H9 (cell line): ENCODE measurements around the gene CPXM1. TPM values are rescaled to one million over a fixed set of nuclear protein-coding genes. Genes with fewer than 3 reads are reported as not detected.

ENCODE experiments used
- DNase-seq: peaks from one replicate; pipeline ENCODE4 v3.0.0-alpha.2; 2017
- H2AFZ ChIP-seq: one replicate; pipeline ENCODE4 v1.6.1; 2013; ENCODE audit warnings: mild to moderate bottlenecking, low read length, control low read depth, moderate library complexity
- H2AK5ac ChIP-seq: 2 replicates; pipeline ENCODE4 v1.6.1; 2013; ENCODE audit warnings: low read length, control low read depth, mixed read lengths; ENCODE audit not compliant: insufficient read length
- H2BK120ac ChIP-seq: one replicate; pipeline ENCODE4 v1.6.1; 2013; ENCODE audit warnings: low read depth, mild to moderate bottlenecking, low read length, control low read depth, inconsistent platforms; ENCODE audit not compliant: poor library complexity, severe bottlenecking
- H2BK12ac ChIP-seq: 2 replicates; pipeline ENCODE4 v1.6.1; 2013; ENCODE audit warnings: low read length, control low read depth, mixed read lengths, low read depth; ENCODE audit not compliant: insufficient read length
- H2BK15ac ChIP-seq: 2 replicates; pipeline ENCODE4 v1.6.1; 2013; ENCODE audit warnings: low read depth, low read length, control low read depth
- H2BK20ac ChIP-seq: one replicate; pipeline ENCODE4 v1.6.1; 2013; ENCODE audit warnings: low read depth, mild to moderate bottlenecking, low read length, control low read depth, inconsistent platforms; ENCODE audit not compliant: poor library complexity, severe bottlenecking
- H2BK5ac ChIP-seq: 2 replicates; pipeline ENCODE4 v1.6.1; 2013; ENCODE audit warnings: low read length, control low read depth, mixed read lengths; ENCODE audit not compliant: insufficient read length
- H3K14ac ChIP-seq: 2 replicates; pipeline ENCODE4 v1.6.1; 2013; ENCODE audit warnings: low read length, control low read depth; ENCODE audit not compliant: insufficient read depth
- H3K18ac ChIP-seq: 2 replicates; pipeline ENCODE4 v1.6.1; 2013; ENCODE audit warnings: low read depth, mild to moderate bottlenecking, mixed read lengths, low read length, control low read depth; ENCODE audit not compliant: insufficient read length
- H3K23ac ChIP-seq: 2 replicates; pipeline ENCODE4 v1.6.1; 2013; ENCODE audit warnings: low read length, control low read depth, mixed read lengths, low read depth; ENCODE audit not compliant: insufficient read length
- H3K23me2 ChIP-seq: 2 replicates; pipeline ENCODE4 v1.6.1; 2013; ENCODE audit warnings: low read depth, mild to moderate bottlenecking, mixed read lengths, low read length, control low read depth; ENCODE audit not compliant: insufficient read length, poor library complexity, severe bottlenecking
- H3K27ac ChIP-seq: 2 replicates; pipeline ENCODE4 v1.5.1; 2013; ENCODE audit warnings: low read length, control low read depth, mixed read lengths, low read depth; ENCODE audit not compliant: insufficient read length
- H3K27me3 ChIP-seq: 2 replicates; pipeline ENCODE4 v1.6.1; 2013; ENCODE audit warnings: low read length, control low read depth, inconsistent platforms; ENCODE audit not compliant: insufficient read depth
- H3K4ac ChIP-seq: 2 replicates; pipeline ENCODE4 v1.6.1; 2013; ENCODE audit warnings: low read depth, mild to moderate bottlenecking, control low read depth, inconsistent platforms, low read length, moderate library complexity
- H3K4me1 ChIP-seq: 2 replicates; pipeline ENCODE4 v1.6.1; 2013; ENCODE audit warnings: low read length, control low read depth, inconsistent platforms; ENCODE audit not compliant: insufficient read depth
- H3K4me2 ChIP-seq: 2 replicates; pipeline ENCODE4 v1.6.1; 2013; ENCODE audit warnings: low read length, control low read depth, mixed read lengths; ENCODE audit not compliant: insufficient read length, insufficient read depth
- H3K56ac ChIP-seq: 2 replicates; pipeline ENCODE4 v1.6.1; 2013; ENCODE audit warnings: low read depth, mild to moderate bottlenecking, mixed read lengths, low read length, control low read depth; ENCODE audit not compliant: insufficient read length
- H3K79me1 ChIP-seq: 2 replicates; pipeline ENCODE4 v1.6.1; 2013; ENCODE audit warnings: low read depth, mild to moderate bottlenecking, moderate library complexity, low read length, control low read depth, inconsistent platforms; ENCODE audit not compliant: insufficient read depth, poor library complexity, severe bottlenecking
- H3K79me2 ChIP-seq: 2 replicates; pipeline ENCODE4 v1.6.1; 2013; ENCODE audit warnings: low read length, control low read depth, inconsistent platforms; ENCODE audit not compliant: insufficient read depth
- H3K9ac ChIP-seq: 2 replicates; pipeline ENCODE4 v1.6.1; 2013; ENCODE audit warnings: low read length, control low read depth, mixed read lengths; ENCODE audit not compliant: insufficient read length; ENCODE audit errors: extremely low read depth
- H3K9me3 ChIP-seq: one replicate; pipeline ENCODE4 v1.6.1; 2013; ENCODE audit warnings: low read depth, low read length, inconsistent platforms; ENCODE audit not compliant: control insufficient read depth
- H3T11ph ChIP-seq: one replicate; pipeline ENCODE4 v1.6.1; 2013; ENCODE audit warnings: mild to moderate bottlenecking, low read length, control low read depth, inconsistent platforms
- H4K20me1 ChIP-seq: one replicate; pipeline ENCODE4 v1.6.1; 2013; ENCODE audit not compliant: control insufficient read depth, insufficient read length, insufficient read depth
- H4K5ac ChIP-seq: 2 replicates; pipeline ENCODE4 v1.6.1; 2013; ENCODE audit warnings: low read depth, mild to moderate bottlenecking, mixed read lengths, low read length, control low read depth; ENCODE audit not compliant: insufficient read length
- H4K8ac ChIP-seq: replicated peaks from 2 replicates; pipeline ENCODE4 v1.6.1; 2013; ENCODE audit warnings: low read length, control low read depth, mixed read lengths, low read depth; ENCODE audit not compliant: insufficient read length
- H4K91ac ChIP-seq: 2 replicates; pipeline ENCODE4 v1.6.1; 2013; ENCODE audit warnings: low read depth, mild to moderate bottlenecking, moderate library complexity, mixed read lengths, low read length, control low read depth; ENCODE audit not compliant: insufficient read length
- H3K27ac Mint-ChIP-seq, 3 experiments: 2 replicates in 2 of 3; 3 replicates in 1 of 3; pipeline ENCODE4 v1.8.0; 2020 to 2021; ENCODE audit warnings: mixed read lengths in 3 of 3, mild to moderate bottlenecking in 1 of 3, moderate library complexity in 1 of 3
- H3K27me3 Mint-ChIP-seq: 2 replicates; pipeline ENCODE4 v1.8.0; 2021; ENCODE audit warnings: low read depth, mild to moderate bottlenecking, moderate library complexity, mixed read lengths
- H3K36me3 Mint-ChIP-seq, 3 experiments: 2 replicates in 2 of 3; 3 replicates in 1 of 3; pipeline ENCODE4 v1.8.0; 2020 to 2021; ENCODE audit warnings: low read depth in 3 of 3, mixed read lengths in 3 of 3; ENCODE audit not compliant: insufficient read depth in 1 of 3
- H3K4me1 Mint-ChIP-seq, 2 experiments: 2 replicates each; pipeline ENCODE4 v1.8.0; 2020; ENCODE audit warnings: mixed read lengths in 2 of 2
- H3K4me3 Mint-ChIP-seq, 2 experiments: 2 replicates in 1 of 2; 3 replicates in 1 of 2; pipeline ENCODE4 v1.8.0; 2020 to 2021; ENCODE audit warnings: mild to moderate bottlenecking in 2 of 2, mixed read lengths in 2 of 2, moderate library complexity in 1 of 2
- H3K9me3 Mint-ChIP-seq, 2 experiments: 2 replicates in 1 of 2; 3 replicates in 1 of 2; pipeline ENCODE4 v1.8.0; 2020; ENCODE audit warnings: mild to moderate bottlenecking in 2 of 2, mixed read lengths in 2 of 2, moderate library complexity in 1 of 2
- CTCF ChIP-seq: fragments of 200-600 bp; sonication (generic); conservative IDR thresholded peaks from 3 replicates; pipeline ENCODE4 v1.8.0; 2021; ENCODE audit warnings: antibody characterized with exemption, mild to moderate bottlenecking
- WGBS: extraction: QIAGEN DNeasy Blood & Tissue Kit; methylation state at CpG from one replicate; pipeline ENCODE4 v1.1.7; 2013; ENCODE audit warnings: missing lambda C conversion rate, low lambda C conversion rate, mixed read lengths; ENCODE audit not compliant: insufficient read length; ENCODE audit errors: extremely low coverage; 5-methylcytosine and 5-hydroxymethylcytosine counted together
- total RNA-seq: library from RNA; stranded (reverse); gene quantifications from 2 replicates; pipeline ENCODE4 v1.2.1, GENCODE V29; 2021

CPXM1 gene
- total RNA-seq, 1 experiment from 2014 or later, result 69.0 TPM

- peaks cover 25% of the 10 kb centered on the region for H3K27me3 Mint-ChIP-seq
These were observed 13.6 kb upstream of the CPXM1 start for GRCh38 chr20:2814076-2814475.

More at GRCh38 chr20:2814076-2814475, 13.6 kb upstream of the CPXM1 start:
- no peaks in the 10 kb centered on the region for H3K79me2 ChIP-seq
- H3K9ac ChIP-seq, result no peak overlapping the region
- no peak overlapping the region for H2BK12ac ChIP-seq
- H2BK15ac ChIP-seq, result no peak overlapping the region
- no peak for TF ChIP-seq CTCF
- H3K14ac ChIP-seq, result no peak overlapping the region
- no peak overlapping the region; a peak in 1 of 7 replicates for H3K27ac Mint-ChIP-seq
- H3K23ac ChIP-seq, result no peak overlapping the region
- no peak overlapping the region for H2AK5ac ChIP-seq
- no peak overlapping the region for H3T11ph ChIP-seq
- DNase-seq, result no peak
- no peak overlapping the region for H2BK20ac ChIP-seq
- no peaks in the 10 kb centered on the region; a peak in 1 of 7 replicates for H3K36me3 Mint-ChIP-seq
- H2BK120ac ChIP-seq, result no peak overlapping the region
- no CpG with 5 or more reads among the region's 1 CpG for WGBS
- H3K79me1 ChIP-seq, result no peaks in the 10 kb centered on the region
- no peak overlapping the region for H3K56ac ChIP-seq
- H2BK5ac ChIP-seq, result no peak overlapping the region
- no peaks in the 10 kb centered on the region for H3K4me1 ChIP-seq
- no peak overlapping the region for H4K91ac ChIP-seq
- H2AFZ ChIP-seq, result no peak overlapping the region
- no peak overlapping the region for H3K4me3 Mint-ChIP-seq
- H3K9me3 Mint-ChIP-seq, result peaks cover 9 to 13% of the 10 kb centered on the region in 2 experiments
- H4K5ac ChIP-seq, result no peak overlapping the region
- H4K20me1 ChIP-seq, result no peaks in the 10 kb centered on the region
- H4K8ac ChIP-seq, result no peak overlapping the region
- no peaks in the 10 kb centered on the region for H3K9me3 ChIP-seq
- no peak overlapping the region for H3K4ac ChIP-seq
- no peaks in the 10 kb centered on the region for H3K27me3 ChIP-seq
- H3K4me1 Mint-ChIP-seq, result peaks cover 0 to 1% of the 10 kb centered on the region in 2 experiments; a peak in 3 of 4 replicates
- H3K18ac ChIP-seq, result no peak overlapping the region
- no peaks in the 10 kb centered on the region for H3K23me2 ChIP-seq
- H3K4me2 ChIP-seq, result no peak overlapping the region
- no peak overlapping the region for H3K27ac ChIP-seq
